ENCODE measurements around the gene VIM.
"Not testable (repeated sequence)": the region's sequence is repeated elsewhere in the genome, so short reads cannot be mapped to it uniquely, and the experiment has no call there.

The VIM gene

DNA sequence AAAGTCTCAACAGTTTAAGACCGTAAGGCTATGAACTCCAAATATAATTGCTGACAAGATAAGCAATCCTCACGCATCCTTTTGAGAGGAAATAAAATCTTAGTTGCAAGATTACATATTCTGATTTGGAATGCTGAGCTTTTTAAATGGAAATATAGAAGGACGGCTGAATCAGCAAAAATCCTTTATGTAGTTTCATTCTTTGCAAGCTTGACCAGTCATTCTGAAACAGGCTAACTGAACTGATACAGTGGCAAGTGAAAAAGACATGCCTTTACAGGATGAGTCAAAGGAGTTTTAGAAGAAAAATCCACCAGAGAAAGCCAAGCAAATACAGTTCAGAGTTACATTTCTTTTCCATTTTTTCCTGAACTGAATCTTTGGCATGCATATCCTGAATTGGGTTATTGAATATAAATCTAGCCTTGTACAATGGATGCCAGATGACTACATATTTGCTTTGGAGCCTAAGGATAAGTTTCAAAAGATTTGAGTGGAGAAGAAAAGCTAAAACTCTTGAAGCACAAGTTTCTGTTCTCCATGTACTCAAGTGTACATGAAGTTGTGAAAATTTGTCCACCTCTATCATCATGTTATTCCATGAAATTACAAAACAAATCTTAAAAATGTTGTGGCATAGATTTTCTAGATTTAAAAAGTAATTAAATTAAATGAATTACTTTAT, 4.4 kb downstream of the VIM start:
- DNase-seq (ENCODE audit: low read depth) = peak; percentile 37

DNA sequence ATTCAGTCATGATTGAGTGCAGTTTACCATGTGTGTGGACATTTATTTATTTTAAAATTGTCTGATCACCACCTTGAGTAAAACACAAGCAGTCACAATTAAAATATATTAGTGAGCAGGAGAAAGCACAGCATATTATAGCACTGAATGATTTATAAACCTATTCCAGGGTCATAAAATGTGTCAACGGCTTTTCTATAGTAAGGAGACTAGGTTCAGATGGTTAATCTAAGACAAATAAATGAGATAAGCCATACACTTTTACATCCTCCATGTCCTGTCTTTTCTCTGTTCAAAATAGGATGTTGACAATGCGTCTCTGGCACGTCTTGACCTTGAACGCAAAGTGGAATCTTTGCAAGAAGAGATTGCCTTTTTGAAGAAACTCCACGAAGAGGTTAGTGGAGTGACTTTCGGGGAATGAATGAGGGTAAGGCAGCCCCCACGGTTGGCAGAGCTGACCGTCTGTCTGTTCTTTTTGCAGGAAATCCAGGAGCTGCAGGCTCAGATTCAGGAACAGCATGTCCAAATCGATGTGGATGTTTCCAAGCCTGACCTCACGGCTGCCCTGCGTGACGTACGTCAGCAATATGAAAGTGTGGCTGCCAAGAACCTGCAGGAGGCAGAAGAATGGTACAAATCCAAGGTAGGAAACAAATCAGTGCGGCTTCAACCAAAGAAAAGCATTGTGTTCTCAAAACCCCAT, 5.4 kb downstream of the VIM start:
- DNase-seq (ENCODE audit: low read depth) = no peak

DNA sequence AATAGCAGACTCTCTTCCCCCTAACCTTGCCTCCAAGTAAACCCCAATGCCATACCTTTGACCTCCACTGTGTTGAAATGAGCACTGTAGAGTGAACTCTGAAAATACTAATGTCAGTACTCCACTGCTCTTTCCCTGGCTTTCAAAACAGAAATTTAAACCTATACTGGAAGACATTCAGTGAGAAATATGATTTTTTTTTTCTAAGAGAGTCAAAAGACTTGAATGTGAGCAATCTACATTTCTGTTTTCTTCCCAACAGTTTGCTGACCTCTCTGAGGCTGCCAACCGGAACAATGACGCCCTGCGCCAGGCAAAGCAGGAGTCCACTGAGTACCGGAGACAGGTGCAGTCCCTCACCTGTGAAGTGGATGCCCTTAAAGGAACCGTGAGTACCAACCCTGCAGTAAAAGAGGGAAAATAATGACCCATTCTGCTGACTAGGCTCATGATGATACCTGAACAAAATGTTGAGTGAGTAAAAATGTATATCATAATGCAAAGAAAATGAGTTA, 6.4 kb downstream of the VIM start:
- no peak for DNase-seq (ENCODE audit: low read depth)

DNA sequence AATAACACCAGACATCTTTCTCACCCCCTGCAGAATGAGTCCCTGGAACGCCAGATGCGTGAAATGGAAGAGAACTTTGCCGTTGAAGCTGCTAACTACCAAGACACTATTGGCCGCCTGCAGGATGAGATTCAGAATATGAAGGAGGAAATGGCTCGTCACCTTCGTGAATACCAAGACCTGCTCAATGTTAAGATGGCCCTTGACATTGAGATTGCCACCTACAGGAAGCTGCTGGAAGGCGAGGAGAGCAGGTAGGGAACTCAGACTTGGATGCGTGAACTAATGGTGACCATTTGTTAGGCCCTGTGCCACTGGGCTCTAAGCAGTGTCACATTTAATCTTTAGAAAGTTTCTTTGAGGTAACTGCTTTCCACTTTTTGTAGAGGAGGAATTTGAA, 7.1 kb downstream of the VIM start:
- no peak for DNase-seq (ENCODE audit: low read depth)

DNA sequence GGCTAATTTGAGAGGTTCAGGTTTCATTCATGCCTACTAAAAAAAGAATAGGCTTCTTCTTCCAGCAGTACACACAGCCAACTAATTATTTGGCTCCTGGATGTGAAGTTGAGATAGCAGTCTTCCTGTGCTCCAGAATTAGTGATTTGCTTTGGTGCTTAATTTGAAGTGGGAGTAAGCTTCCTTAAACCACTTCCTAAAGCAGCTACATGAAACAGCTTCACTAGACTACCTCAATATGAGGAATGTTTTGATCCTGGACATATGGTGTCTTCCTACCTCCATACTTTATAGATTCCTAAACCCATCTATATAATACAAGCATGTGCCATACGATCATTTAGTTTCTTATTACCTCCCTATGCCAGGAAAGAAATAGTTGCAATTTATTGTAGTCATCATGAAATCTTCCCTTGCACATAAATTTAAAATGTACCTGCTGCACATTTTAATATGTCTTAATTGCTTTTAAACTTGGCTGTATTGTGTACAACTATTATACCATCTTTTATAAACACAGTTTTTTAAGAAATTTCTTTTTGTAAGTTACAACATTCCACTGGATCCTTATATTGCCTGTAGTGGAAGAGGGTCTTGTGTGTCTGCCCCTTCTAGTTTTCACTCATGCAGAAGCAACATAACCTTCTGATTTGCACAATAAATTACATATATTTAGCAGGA, 8.6 kb downstream of the VIM start:
- no peak for DNase-seq (ENCODE audit: low read depth)

DNA sequence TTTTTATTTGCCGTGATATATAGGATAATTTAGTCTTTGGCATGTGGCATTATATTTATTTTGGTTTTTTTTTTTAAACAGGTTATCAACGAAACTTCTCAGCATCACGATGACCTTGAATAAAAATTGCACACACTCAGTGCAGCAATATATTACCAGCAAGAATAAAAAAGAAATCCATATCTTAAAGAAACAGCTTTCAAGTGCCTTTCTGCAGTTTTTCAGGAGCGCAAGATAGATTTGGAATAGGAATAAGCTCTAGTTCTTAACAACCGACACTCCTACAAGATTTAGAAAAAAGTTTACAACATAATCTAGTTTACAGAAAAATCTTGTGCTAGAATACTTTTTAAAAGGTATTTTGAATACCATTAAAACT, 9.1 kb downstream of the VIM start:
- no peak for DNase-seq (ENCODE audit: low read depth)

DNA sequence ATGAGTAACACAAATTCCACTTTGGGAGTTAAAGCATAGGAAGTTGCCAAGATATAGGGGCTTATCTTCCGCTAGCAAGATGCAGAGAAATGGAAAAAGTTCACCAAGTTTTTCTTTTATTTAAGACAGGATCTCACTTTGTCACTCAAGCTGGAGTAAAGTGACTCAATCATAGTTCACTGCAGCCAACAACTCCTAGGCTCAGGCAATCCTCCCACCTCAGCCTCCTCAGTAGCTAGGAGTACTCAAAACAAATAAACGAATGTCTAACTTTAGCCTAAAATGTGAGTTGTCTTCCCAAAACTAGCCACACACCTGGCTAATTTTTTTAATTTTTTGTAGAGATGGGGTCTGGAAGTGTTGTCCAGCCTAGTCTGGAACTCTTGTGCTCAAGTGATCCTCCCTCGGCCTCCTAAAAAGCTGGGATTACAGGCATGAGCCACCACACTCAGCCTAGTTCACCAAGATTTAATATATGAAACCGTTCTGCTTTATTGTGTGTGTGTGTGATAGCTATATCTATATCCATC, 9.9 kb downstream of the VIM start:
- no peak for DNase-seq (ENCODE audit: low read depth)

DNA sequence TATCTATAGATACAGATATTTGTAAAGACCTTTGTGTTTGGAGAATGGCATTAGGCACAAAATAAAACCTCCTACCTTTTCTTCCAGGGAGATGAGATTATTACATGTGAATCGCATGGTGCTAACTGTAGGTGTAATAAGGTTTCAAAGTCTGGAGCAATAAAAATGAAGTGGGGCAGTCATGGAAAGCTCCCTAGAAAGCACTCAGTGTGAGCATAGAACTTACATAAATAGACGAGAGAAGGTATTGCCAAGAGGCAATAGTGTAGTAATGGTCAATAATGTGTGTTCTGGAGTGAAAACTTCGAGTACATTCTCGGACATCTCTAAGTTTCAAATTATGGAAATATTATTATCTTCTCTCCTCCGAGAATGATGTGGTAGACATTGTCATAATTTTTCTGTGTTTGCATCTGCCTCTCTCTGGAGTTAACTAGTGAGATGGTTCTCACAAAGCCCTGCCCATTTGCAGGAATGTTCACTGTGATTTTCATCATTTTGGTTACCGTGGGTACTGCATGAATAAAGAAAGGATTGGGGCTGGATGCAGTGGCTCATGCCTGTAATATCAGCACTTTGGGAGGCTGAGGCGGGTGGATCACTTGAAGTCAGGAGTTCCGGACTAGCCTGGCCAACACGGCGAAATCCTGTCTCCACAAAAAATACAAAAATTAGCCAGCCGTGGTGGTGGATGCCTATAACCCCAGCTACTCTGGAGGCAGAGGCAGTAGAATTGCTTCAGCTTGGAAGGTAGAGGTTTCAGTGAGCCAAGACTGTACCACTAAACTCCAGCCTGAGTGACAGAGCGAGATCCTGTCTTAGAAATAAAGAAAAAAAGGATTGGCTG, 10.6 kb downstream of the VIM start:
- DNase-seq (ENCODE audit: low read depth) = peak; percentile 51

DNA sequence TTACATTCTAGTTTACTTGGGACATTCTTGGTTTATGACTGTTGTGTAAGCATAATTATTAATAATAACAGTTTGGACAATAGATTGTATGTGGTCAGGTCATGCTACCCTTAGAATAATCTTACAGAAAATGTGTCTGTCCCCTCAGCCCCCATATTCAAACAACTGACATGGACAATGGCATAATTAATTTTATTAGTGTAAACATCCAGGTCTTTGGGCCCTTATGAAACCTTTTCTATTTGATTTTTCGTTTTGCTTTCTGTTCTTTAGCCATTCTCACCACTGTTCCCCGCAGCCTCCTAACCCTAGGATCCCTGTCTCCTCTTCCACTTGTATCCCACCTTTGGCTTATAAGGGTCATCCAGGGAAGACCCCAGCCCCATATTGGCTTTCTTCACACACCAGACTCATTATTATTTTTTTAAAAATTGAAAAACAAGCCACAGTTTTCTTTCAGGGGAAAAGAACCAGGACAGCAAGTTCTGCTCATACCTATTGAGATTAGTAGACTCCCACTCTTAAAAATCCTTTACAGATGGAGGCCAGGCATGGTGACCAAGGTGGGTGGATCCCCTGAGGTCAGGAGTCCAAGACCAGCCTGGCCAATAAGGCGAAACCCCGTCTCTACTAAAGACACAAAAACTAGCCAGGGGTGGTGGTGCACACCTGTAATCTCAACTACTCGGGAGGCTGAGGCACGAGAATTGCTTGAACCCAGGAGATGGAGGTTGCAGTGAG, 11.5 kb downstream of the VIM start:
- DNase-seq (ENCODE audit: low read depth) = no peak

DNA sequence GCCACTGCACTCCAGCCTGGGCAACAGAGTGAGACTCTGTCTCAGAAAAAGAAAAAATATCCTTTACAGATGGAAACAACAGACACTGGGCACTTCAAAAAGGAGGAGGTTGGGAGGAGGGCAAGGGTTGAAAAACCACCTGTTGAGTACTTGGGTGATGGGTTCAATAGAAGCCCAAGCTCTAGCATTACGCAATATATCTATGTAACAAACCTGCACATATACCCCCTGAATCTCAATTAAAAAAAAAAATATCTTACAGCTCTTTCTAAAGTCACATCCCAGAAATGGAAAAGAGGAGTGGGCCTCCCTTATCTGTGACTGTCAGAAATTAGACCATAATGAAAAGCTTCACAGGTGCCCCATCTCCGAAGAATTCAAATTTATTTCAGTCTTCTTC, 12.1 kb downstream of the VIM start:
- no peak for DNase-seq (ENCODE audit: low read depth)

DNA sequence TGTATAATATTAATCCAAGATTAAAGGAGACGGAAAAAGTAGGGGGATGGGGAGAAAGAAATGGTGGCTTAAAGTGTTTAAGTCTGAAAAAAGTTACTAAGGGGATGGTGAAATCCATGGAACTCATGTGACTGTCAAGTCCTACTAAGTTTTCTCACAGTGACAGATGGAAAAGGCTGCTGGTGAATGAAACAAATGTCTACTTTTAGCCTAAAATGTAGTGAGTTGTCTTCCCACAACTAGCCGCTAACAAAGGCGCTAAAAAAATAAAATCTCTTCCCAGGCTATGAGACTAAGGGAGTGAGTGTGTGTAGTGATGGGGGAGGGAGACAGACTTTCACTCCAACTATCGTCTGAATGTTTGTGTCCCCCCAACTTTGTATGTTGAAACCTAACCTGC, 12.6 kb downstream of the VIM start:
- DNase-seq (ENCODE audit: low read depth) = no peak

DNA sequence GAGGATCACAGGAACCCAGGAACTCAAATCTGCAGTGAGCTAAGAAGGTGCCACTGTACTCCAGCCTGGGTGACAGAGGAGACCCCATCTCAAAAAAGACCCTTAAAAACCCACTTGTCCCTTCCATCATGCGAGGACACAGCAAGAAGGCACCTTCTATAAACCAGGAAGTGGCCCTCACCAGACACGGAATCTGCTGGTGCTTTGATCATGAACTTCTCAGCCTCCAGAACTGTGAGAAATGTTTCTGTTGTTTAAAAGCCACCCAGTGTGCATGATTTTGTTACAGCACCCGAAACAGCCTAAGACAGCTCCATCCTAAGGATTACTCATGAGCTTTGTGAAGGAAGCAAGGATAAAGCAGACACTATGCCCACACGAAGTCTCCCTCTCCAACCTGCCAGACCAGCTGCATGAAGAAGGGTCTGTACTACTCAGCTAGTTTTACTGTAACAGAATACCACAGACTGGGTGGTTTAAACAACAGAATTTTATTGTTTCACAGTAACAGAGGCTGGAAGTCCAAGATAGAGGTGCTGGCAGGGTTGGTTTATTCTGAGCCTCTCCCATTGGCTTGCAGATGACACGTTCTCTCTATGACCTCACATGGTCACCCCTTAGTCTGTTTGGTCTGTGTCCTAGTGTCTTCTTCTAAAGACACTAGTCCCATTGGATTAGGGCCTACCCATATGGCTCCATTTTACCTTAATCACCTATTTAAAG, 13.7 kb downstream of the VIM start:
- DNase-seq (ENCODE audit: low read depth) = no peak

DNA sequence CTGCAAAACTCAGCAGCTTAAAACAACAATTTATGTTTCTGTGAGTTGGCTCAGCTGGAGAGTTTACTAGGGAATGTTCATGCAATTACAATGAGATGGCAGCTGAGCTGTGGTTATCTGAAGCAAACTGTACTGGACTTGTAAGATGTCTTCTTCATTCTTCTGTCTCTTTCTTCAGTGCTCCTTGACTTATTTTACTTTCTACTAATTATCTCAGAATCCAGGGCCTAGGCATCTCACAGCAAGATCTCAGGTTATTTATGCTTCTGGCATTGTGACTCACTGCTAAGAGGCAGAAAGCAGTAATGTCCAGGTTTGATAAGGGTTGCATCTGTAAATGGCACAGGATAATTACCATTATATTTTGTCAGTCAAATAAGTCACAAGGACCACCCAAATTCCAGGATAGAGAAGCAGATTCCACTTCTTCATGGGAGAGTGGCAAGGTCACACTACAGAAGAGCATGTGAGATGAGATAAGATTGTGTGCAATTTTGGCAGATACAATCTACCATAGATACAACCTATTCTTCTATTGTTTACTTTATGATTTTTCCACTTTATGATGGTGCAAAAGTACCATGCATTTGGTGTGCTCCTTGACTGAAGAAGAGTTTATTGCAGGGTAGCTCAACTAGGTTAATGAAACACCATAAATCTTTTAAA, 16.8 kb downstream of the VIM start:
- peak; percentile 49 for DNase-seq (ENCODE audit: low read depth)

DNA sequence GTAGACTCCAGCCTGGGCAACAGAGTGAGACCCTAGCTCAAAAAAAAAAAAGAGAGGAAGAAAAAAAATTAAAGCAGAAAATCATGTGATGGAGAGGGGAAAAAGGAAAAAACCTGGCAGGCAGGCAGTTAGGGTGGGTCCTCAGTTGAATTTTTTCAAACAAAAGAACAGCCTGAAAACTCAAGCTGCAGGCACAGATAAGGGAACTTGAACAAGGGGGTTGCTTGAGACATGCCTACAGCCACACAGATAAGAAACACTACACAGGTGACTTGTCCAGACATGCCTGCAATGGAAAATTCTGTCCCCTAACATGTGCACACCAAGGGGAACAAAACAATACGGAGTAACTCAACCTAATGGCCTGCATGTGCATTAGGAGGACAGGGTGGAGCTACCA, 19.2 kb downstream of the VIM start:
- no peak for DNase-seq (ENCODE audit: low read depth)

DNA sequence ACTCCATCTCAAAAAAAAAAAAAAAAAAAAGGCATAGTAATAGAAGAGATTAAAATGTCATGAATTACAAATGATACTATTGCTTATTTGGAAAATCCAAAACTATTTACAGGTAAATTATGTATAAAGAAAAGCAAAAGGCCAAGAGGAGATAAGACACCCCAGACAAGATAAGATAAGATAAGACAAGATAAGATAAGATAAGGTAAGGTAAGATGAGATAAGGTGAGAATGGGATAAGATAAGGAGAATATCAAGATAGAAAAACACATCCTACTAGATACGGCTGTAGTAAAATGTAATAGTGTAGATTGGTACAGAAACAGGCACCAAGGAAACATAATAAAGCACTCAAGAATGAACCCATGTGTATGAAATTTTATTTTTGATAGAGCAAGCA, 20.9 kb downstream of the VIM start:
- DNase-seq (ENCODE audit: low read depth) = no peak

DNA sequence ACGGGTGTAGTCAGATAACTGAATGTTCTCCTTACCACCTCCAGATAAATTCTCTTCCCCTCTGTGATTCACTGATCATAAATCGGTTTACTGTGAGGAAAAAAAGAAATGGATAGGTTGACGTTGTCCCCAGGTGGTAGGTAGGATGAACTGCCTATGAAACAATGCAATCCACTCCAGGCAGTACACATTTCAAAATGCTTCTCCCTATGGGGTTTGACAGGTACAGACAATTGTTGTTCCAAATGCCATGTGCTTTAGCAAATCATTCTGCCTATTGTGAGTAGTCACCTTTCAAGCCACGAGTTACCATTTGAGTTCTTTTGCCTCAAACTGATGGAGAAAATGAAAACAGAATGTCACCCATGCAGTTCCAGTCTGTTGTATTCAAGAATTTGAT, 21.8 kb downstream of the VIM start:
- no peak for DNase-seq (ENCODE audit: low read depth)

DNA sequence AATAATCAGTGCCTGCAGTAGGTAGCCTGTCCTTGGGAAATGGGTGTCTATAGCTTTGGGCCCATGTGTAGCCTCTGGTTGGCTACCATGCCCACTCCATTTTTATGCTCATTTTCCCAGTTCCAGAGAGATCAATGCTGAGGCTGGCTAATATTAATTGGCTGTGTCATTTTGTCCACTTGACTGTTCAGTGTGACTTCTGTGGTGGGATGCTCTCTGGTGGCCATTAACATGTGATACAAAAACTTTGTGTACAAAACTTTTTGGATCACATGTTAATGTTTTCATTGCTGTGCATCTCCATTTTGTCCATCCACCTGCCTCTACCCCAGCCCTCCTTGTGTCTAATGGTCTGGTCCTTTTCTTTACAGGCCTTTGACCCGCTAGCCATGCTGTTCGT, 22.7 kb downstream of the VIM start:
- DNase-seq (ENCODE audit: low read depth) = no peak

DNA sequence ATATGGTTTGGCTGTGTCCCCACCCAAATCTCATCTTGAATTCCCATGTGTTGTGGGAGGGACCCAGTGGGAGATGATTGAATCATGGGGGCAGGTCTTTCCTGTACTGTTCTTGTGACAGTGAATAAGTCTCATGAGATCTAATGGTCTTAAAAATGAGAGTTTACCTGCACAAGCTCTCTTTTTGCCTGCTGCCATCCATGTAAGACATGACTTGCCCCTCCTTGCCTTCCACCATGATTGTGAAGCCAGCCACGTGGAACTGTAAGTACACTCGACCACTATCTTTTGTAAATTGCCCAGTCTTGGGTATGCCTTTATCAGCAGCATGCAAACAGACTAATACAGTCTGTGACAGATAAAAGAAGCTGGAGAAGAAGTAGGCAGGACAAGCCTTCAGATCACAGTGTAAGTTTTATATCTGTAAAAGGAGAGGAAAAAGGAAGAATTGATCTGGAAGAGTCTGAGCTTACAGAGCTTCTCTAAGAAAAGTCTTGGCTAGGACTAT, 26.6 kb downstream of the VIM start:
- not testable (repeated sequence) for DNase-seq (ENCODE audit: low read depth)

DNA sequence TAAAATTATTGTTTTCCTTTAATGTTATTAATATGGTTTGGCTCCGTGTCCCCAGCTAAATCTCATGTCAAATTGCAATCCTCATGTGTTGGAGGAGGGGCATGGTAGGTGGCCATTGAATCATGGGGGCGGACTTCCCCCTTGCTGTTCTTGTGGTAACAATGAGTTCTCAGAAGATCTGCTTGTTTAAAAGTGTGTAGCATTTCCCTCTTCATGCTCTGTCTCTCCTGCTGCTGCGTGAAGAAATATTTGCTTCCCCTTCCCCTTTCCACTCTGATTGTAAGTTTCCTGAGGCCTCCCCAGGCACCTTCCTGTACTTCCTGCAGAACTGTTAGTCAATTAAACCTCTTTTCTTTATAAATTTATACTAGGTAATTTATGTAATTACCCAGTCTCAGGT, 27.5 kb downstream of the VIM start:
- no peak for DNase-seq (ENCODE audit: low read depth)

DNA sequence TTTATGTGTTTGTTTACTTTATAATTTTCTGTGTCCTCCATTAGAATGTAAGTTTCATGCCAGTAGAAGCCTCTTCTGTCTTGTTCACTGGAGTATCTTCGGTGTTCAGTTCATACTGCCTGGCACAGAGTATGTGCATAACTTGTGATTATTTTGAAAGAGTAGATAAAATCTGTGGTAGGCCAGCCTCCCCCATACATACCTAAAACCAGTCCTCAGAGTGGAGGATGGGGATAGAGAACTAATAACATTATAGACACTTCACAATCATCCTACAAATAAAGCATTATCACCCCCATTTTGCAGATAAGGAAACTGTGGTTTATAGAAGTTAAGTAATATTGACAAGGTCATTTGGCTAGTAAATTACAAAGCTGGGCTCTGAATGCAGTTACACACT, 28.0 kb downstream of the VIM start:
- DNase-seq (ENCODE audit: low read depth) = peak; percentile 85
